ENCODE measurements around the gene PGLYRP3.

GRCh38 chr1:153309441-153309840, 3.3 kb downstream of the PGLYRP3 start:
- TF ChIP-seq, protein P1, sequence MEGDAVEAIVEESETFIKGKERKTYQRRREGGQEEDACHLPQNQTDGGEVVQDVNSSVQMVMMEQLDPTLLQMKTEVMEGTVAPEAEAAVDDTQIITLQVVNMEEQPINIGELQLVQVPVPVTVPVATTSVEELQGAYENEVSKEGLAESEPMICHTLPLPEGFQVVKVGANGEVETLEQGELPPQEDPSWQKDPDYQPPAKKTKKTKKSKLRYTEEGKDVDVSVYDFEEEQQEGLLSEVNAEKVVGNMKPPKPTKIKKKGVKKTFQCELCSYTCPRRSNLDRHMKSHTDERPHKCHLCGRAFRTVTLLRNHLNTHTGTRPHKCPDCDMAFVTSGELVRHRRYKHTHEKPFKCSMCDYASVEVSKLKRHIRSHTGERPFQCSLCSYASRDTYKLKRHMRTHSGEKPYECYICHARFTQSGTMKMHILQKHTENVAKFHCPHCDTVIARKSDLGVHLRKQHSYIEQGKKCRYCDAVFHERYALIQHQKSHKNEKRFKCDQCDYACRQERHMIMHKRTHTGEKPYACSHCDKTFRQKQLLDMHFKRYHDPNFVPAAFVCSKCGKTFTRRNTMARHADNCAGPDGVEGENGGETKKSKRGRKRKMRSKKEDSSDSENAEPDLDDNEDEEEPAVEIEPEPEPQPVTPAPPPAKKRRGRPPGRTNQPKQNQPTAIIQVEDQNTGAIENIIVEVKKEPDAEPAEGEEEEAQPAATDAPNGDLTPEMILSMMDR (IDR thresholded peaks at IDR 0.05) = no peak
- no peak for TF ChIP-seq POLR2A (IDR thresholded peaks at IDR 0.05)
